Renal pelvis (tissue), 4 donors: ENCODE measurements around the gene CARD10. TPM values are rescaled to one million over a fixed set of nuclear protein-coding genes. Genes with fewer than 3 reads are reported as not detected.
"Not testable (repeated sequence)": the region's sequence is repeated elsewhere in the genome, so short reads cannot be mapped to it uniquely, and the experiment has no call there.

Experiments
- DNase-seq: peaks from one replicate; pipeline ENCODE4 v3.0.0-alpha.2; 2013
- polyA plus RNA-seq, 3 donors: library from polyadenylated mRNA; unstranded; fragments of 120-200 nt; gene quantifications; one replicate each; pipeline ENCODE4 v1.2.1, GENCODE V29; 2013; ENCODE audit not compliant: insufficient read length in 3 of 3

Gene CARD10
- polyA plus RNA-seq, 3 donors: 23.4 to 29.4 (median 29.2) TPM

DNA sequence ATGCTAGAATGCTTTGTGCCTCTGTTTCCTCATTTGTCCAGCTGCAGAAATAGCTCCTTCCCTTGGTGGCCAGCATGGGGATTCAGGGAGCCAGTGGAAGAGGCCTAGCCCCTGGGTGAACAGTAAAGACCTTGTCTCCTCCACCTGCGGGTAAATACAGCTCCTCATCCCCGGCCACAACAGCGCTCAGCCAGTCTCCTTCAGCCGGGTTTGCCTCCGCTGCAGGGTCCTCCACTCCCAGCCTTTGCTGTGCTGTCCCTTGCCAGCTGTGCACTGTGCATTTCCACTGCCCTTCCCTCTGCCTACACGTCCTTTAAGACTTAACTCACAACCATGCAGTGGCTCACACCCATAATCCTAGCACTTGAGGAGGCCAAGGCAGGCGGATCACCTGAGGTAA, 39.6 kb upstream of the CARD10 start:
- DNase-seq: no peak

DNA sequence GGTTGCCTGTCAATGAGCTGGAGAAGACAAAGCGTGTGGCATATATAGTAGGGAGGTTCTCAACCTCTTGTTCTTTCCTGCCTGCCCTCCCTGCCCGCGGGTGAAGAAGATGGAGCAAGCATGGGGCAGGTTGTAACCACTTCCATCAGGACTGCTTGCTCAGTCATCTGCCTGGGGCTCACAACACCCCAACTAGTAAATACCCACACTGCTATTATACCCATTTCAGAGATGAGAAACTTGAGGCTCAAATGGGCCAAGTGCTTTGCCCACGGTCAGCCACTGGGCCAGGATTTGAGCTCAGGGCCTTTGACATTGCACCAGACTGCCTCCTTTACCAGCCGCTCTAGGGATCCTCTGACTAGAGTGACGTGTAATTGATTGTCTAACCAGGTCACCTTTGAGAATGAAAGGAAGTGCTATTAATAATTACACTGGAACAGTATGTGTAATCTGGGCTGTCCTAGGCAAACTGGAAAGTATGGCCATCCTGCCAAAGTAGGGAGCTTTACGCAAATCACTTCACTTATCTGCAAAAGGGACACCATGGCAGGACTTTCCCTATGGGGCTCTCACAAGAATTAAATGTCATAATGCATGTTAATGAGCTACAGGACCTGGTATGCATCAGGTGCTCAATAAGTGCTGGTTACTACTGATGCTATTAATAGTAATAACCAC, 38.2 kb upstream of the CARD10 start:
- no peak for DNase-seq

- no peak for DNase-seq
These were observed 37.5 kb upstream of the CARD10 start for GRCh38 chr22:37556710-37557109.

- no peak for DNase-seq
These were observed 35.8 kb upstream of the CARD10 start for GRCh38 chr22:37555029-37555428.

- DNase-seq: no peak
These were observed 34.5 kb upstream of the CARD10 start for GRCh38 chr22:37553725-37554124.

DNA sequence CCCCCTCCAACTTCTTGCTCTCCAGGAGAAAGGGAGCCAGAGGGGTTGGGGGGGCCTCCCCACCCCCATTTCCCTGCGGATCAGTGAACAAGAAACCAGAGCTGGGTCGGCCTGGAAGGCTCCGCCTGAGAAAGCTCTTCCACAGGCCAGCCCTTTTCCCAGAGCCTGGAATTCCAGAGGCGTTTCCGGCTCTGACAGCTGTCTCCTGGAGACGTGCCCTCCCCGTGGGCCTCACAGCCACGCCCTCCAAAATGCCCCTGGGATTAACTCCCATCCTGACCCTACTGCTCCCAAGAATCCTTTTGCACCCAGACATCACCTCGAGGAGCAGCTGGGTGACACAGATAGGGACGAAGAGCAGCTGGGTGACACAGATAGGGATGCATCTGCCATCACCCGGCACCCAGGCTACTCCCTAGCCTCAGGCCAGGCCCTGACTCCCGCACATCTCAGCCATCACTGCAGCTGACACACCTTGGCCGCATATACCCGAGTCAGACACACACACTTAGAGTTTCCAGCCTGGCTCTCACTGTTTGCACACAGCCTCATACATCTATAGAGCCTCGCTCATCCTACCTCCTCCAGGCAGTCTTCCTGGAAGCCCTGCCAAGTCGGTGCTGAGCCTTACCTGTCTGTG, 33.4 kb upstream of the CARD10 start:
- DNase-seq: peak; percentile 89

GRCh38 chr22:37551981-37552380, 32.8 kb upstream of the CARD10 start:
- DNase-seq: no peak

DNA sequence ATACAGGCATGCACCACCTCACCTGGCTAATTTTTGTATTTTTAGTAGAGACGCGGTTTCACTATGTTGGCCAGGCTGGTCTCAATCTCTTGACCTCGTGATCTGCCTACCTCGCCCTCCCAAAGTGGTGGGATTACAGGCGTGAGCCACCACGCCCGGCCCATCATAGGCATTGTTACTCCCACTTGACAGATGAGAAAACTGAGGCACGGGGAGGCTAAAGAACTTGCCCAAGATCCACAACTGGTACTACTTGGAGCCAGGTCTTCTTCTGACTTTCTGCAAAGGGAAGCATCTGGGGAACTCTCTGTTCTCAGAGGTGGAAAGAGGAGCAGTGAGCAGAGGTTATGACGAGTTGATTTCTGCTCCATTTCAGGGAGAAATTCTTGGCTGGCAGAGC, 31.7 kb upstream of the CARD10 start:
- not testable (repeated sequence) for DNase-seq

DNA sequence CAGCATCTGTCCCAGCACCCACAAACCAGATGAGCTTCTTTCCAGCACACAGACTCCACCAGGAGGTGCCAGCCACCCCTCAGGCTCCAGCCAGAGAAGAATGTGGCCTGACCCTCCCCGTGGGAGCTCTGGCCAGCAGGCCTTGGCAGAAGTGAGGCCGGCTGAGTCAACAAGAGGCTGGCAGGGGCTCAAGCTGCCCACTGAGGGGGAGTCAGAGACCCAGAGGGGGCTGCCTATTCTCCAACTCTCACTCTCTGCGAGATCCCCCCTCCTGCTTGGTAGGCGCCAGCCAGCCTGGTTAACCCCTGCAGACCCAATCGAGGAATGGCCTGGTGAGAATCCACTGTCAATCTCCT, 30.5 kb upstream of the CARD10 start:
- DNase-seq: peak; percentile 84

- DNase-seq: no peak
These were observed 28.1 kb upstream of the CARD10 start for GRCh38 chr22:37547251-37547741.

DNA sequence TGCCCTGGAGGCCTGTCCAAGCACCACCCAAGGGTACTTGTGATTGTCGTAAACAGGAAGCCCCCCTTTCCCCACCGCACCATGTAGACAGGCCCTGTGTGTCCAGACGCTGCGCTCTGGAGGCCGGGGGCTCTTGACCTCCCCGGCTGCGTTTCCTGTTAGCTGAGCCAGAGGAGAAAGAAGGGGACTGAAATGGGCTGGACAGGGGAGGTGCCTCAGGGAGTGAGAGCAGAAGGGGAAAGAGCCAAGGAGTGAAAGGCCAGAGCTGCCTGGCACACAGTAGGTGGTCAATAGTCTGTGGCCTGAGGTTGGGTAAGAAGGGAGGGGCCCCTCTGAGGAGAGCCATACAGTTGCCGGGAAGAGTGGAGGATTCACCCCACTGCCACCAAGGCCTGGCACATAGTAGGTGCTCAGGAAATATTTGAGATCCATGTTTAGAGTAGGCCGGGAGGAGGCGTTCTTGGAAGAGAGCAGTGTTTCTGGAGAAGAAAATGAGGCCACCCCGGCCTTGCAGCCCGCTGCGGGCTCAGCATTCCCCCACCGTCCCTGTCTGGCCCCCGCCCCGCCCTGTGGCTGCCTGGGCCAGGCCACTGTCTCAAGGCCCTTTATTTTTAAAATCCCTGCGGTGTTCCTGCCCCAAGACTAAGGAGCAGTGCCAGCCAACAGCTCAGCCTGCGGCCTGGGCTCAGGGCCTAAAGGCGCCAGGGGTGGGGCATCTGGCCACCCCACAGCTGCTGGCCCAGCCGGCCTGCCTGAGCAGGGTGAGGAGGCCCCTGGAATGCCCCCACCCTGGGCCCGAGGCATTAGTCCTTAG, 27.4 kb upstream of the CARD10 start:
- DNase-seq: peak; percentile 92

DNA sequence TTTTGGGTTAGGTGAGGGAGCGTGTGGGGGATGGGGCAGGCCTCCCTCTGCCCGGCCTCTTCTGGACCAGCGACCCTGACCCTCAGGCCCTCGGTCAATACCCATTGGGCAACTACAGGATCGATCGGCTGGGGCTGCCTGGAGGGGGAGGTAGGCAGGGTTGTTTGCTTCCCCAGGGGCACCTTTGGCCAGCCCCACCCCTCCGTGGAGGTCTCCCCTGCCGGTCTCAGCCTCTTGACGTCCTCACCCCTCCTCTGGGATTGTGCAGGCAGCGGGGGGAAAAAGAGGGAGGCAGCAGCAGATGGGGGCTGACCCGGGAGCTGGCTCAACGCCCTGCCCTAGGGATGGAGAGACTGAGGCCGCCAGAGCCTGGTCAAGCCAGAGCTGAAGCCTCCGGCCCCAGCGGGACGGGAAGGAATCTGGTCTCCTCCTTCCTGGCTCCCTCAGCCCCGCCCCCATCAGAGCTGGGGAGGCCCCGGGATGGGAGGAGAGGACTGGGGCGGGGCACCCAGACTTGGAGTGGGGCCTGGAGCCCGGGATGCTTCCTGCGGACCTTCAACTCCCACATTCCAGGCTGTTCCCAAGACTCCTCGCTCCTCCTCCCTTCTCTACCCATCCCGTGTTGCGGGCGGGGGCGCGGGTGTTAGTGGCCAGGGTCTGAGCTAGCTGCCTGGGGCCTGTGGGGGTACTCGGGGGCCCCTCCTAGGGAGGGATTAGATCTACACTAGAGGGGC, 26.7 kb upstream of the CARD10 start:
- DNase-seq: peak; percentile 95

GRCh38 chr22:37544955-37545702, 25.9 kb upstream of the CARD10 start:
- DNase-seq: no peak

GRCh38 chr22:37542959-37543358, 23.7 kb upstream of the CARD10 start:
- no peak for DNase-seq

DNA sequence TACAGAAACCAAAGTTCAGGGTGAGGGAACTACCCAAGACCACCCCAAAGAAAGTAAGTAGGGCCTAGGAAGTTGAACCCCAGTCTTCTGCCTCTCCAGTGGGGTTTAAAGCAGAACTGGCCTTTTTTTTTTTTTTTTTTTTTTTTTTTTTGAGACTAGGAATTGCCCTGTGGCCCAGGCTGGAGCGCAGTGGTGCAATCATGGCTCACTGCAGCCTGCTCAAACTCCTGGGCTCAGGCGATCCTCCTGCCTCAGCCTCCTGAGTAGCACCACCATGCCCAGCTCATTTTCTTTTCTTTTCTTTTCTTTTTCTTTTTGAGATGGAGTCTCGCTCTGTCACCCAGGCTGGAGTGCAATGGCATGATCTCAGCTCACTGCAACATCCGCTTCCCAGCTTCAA, 23.2 kb upstream of the CARD10 start:
- not testable (repeated sequence) for DNase-seq

DNA sequence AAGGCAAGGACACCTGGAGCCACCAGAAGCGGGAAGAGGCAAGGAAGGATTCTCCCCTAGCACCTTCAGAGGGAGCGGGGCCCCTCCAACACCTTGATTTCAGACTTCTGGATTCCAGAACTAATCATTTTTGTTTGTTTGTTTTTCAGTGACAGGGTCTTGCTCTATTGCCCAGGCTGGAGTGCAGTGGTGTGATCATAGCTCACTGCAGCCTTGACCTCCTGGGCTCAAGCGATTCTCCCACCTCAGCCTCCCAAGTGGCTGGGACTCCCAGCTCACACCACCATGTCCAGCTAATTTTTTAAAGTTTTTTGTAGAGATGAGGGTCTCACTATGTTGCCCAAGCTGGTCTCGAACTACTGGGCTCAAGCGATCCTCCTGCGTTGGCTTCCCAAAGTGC, 20.6 kb upstream of the CARD10 start:
- not testable (repeated sequence) for DNase-seq

- DNase-seq: peak; percentile 92
These were observed 19.6 kb upstream of the CARD10 start for GRCh38 chr22:37538590-37539357.

GRCh38 chr22:37535159-37535558, 15.9 kb upstream of the CARD10 start:
- DNase-seq: no peak

DNA sequence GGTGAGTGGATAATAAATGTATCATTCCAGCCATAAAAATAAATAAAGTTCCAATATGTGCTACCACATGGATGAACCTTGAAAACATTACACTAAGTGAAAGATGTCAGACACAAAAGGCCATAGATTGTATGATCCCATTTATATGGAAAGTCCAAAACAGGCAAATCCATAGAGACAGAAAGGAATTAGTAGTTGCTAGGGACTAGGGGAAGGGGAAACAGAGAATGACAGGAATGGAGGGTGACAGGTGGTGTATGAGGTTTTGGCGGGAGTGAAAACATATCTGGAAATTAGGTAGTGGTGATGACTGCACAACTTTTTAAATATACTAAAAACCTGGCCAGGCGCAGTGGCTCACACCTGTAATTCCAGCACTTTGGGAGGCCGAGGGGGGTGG, 15.2 kb upstream of the CARD10 start:
- DNase-seq: no peak

- no peak for DNase-seq
These were observed 14.8 kb upstream of the CARD10 start for GRCh38 chr22:37533995-37534394.
